Panc1 (cell line): ENCODE data around the gene RBM19. TPM values are rescaled to one million over a fixed set of nuclear protein-coding genes. Genes with fewer than 3 reads are reported as not detected.

Experiments used
- ATAC-seq: fragments of 200-7000 bp; cut with Tn5 transposase; 2 replicates; pipeline ENCODE4 v1.9.1; 2020; ENCODE audit warnings: mild to moderate bottlenecking, moderate library complexity
- BruUV-seq: library from RNA; stranded (reverse); fragments of 400-500 nt; replicated peaks from 2 replicates; lab custom pipeline; 2021; lab: Mats Ljungman, UMichigan
- CTCF ChIA-PET: fragments of 300-600 bp; sonication (Branson Sonifier 250); formaldehyde crosslinking; loops from one replicate; lab custom pipeline; 2022; ENCODE audit warnings: antibody characterized with exemption; lab: Charles Lee
- POLR2A ChIA-PET: fragments of 300-600 bp; sonication (Branson Sonifier 250); formaldehyde crosslinking; loops from one replicate; lab custom pipeline; 2022; ENCODE audit warnings: antibody characterized with exemption; lab: Charles Lee
- DNase-seq: peaks from one replicate; pipeline ENCODE4 v3.0.0-alpha.2; 2010; ENCODE audit warnings: low read depth, low spot score
- H3K27ac ChIP-seq: 2 replicates; pipeline ENCODE4 v1.5.1; 2011; ENCODE audit warnings: mild to moderate bottlenecking, low read length, inconsistent platforms
- H3K27me3 ChIP-seq: fragments of 200-500 bp; sonication (Bioruptor generic); 2 replicates; pipeline ENCODE4 v1.6.0; 2014; ENCODE audit warnings: low read length, inconsistent platforms; ENCODE audit not compliant: control insufficient read depth, insufficient read depth
- H3K36me3 ChIP-seq: fragments of 200-500 bp; sonication (Bioruptor generic); 2 replicates; pipeline ENCODE4 v1.5.1; 2014; ENCODE audit warnings: inconsistent platforms, mild to moderate bottlenecking, low read length, moderate library complexity; ENCODE audit not compliant: control insufficient read depth, insufficient read depth
- H3K4me1 ChIP-seq: 2 replicates; pipeline ENCODE4 v1.5.1; 2011; ENCODE audit warnings: inconsistent platforms, mild to moderate bottlenecking, low read length, moderate library complexity; ENCODE audit not compliant: control insufficient read depth, insufficient read depth
- H3K4me3 ChIP-seq, 2 experiments: 2 replicates each; pipeline ENCODE4 v1.5.1; 2011 to 2012; ENCODE audit warnings: low read depth in 2 of 2, low read length in 2 of 2, mild to moderate bottlenecking in 2 of 2, inconsistent platforms in 1 of 2, moderate library complexity in 1 of 2
- H3K9me3 ChIP-seq: fragments of 200-500 bp; sonication (Bioruptor generic); 2 replicates; pipeline ENCODE4 v1.5.1; 2014; ENCODE audit warnings: low read depth, mild to moderate bottlenecking, inconsistent platforms, low read length, moderate library complexity; ENCODE audit not compliant: control insufficient read depth, insufficient read depth
- CTCF ChIP-seq: fragments of 450-650 bp; IDR thresholded peaks from 2 replicates; pipeline ENCODE4 v1.5.1; 2017; ENCODE audit warnings: mild to moderate bottlenecking
- POLR2AphosphoS5 ChIP-seq: IDR thresholded peaks from 2 replicates; pipeline ENCODE4 v1.6.1; 2012; ENCODE audit warnings: mild to moderate bottlenecking, low read depth, low read length, moderate library complexity
- REST ChIP-seq, 2 experiments: IDR thresholded peaks; 2 replicates each; pipeline ENCODE4 v1.6.1; 2011 to 2012; ENCODE audit warnings: low read depth in 2 of 2, control low read depth in 1 of 2, low read length in 1 of 2, mild to moderate bottlenecking in 1 of 2, moderate library complexity in 1 of 2; ENCODE audit not compliant: insufficient read depth in 1 of 2
- SIN3A ChIP-seq: IDR thresholded peaks from 2 replicates; pipeline ENCODE4 v1.6.1; 2012; ENCODE audit warnings: low read depth, mild to moderate bottlenecking, low read length, moderate library complexity, borderline replicate concordance; ENCODE audit not compliant: insufficient read depth
- TCF7L2 ChIP-seq: IDR thresholded peaks from 2 replicates; pipeline ENCODE4 v1.6.1; 2011; ENCODE audit warnings: mild to moderate bottlenecking, low read depth, low read length, inconsistent platforms
- in situ Hi-C: cut with HindIII; loops from 2 replicates; pipeline ENCODE4 v1.10.0; 2016; ENCODE audit warnings: low sequenced_read_pairs, low pct_unique_long_range_greater_than_20kb
- intact Hi-C: fragments of 100-400 bp; cut with micrococcal nuclease; formaldehyde crosslinking; loops from one replicate; pipeline ENCODE4 v1.10.0; 2022; ENCODE audit not compliant: unreplicated experiment
- total RNA-seq: library from RNA; stranded (reverse); gene quantifications from one replicate; pipeline ENCODE4 v1.2.1, GENCODE V29; 2021; ENCODE audit not compliant: unreplicated experiment

RBM19 gene
- total RNA-seq, 1 experiment from 2014 or later: 44.8 TPM

- H3K4me3 ChIP-seq: no peak overlapping the region
- DNase-seq (no peak), ATAC-seq (no peak)
- H3K27ac ChIP-seq: no peak overlapping the region
- in situ Hi-C loops (no loop called here), intact Hi-C loops (no loop called here)
- BruUV-seq: no TSS peak
- H3K36me3 ChIP-seq: no peaks in the 10 kb centered on the region
- H3K9me3 ChIP-seq: no peaks in the 10 kb centered on the region
- POLR2A ChIA-PET: no interaction called here
- CTCF ChIA-PET: no interaction called here
- no peak for TF ChIP-seq TCF7L2
- no peak for TF ChIP-seq REST (IDR thresholded peaks at IDR 0.05; ENCODE audit: insufficient read depth in 1 of 2, low read depth in 2 of 2, low read length in 1 of 2)
- TF ChIP-seq SIN3A: no peak
- no peak for TF ChIP-seq CTCF
- TF ChIP-seq POLR2AphosphoS5: no peak
- no peaks in the 10 kb centered on the region for H3K4me1 ChIP-seq
- H3K27me3 ChIP-seq: no peaks in the 10 kb centered on the region
Observed at GRCh38 chr12:113796066-113796827, 169.9 kb downstream of the RBM19 start.

- intact Hi-C loops (no loop called here), in situ Hi-C loops (no loop called here)
- BruUV-seq: no TSS peak
- H3K27ac ChIP-seq: no peak overlapping the region
- H3K9me3 ChIP-seq: no peaks in the 10 kb centered on the region
- no peak for DNase-seq
- POLR2A ChIA-PET: no interaction called here
- CTCF ChIA-PET: no interaction called here
- TF ChIP-seq SIN3A (no peak), POLR2AphosphoS5 (no peak), CTCF (no peak), TCF7L2 (no peak), REST (IDR thresholded peaks at IDR 0.05; ENCODE audit: insufficient read depth in 1 of 2, low read depth in 2 of 2, low read length in 1 of 2) (no peak)
- no peaks in the 10 kb centered on the region for H3K4me1 ChIP-seq
- ATAC-seq: no peak
- no peaks in the 10 kb centered on the region for H3K27me3 ChIP-seq
- no peaks in the 10 kb centered on the region for H3K36me3 ChIP-seq
- H3K4me3 ChIP-seq: no peak overlapping the region
Observed at GRCh38 chr12:113795445-113795844, 170.7 kb downstream of the RBM19 start.
